Astrocyte of the cerebellum (primary cell): ENCODE results near the gene HSD17B2.

Experiments
- DNase-seq: peaks from one replicate; pipeline ENCODE4 v3.0.0-alpha.2; 2011; ENCODE audit warnings: low read depth
- H3K4me3 ChIP-seq: 2 replicates; pipeline ENCODE4 v1.5.1; 2011; ENCODE audit warnings: mild to moderate bottlenecking, low read depth, low read length, moderate library complexity
- CTCF ChIP-seq: IDR thresholded peaks from 2 replicates; pipeline ENCODE4 v1.5.1; 2012; ENCODE audit warnings: low read length, low read depth, moderate library complexity, mild to moderate bottlenecking; ENCODE audit errors: missing control alignments
- in situ Hi-C: cut with HindIII; loops from 2 replicates; pipeline ENCODE4 v1.10.0; 2017; ENCODE audit warnings: low sequenced_read_pairs

HSD17B2 gene

GRCh38 chr16:82044585-82044911 is 9.5 kb downstream of the HSD17B2 start:
- no peak overlapping the region for H3K4me3 ChIP-seq
- in situ Hi-C loops: loop anchor here (25.0 kb wide), 1 partner anchor 593 kb away; the partner anchor contains the start of gene CDH13
- no peak for TF ChIP-seq CTCF
- DNase-seq: no peak

GRCh38 chr16:82045465-82045864 is 10.4 kb downstream of the HSD17B2 start:
- H3K4me3 ChIP-seq: no peak overlapping the region
- TF ChIP-seq CTCF: no peak
- in situ Hi-C loops: loop anchor here (25.0 kb wide), 1 partner anchor 592 kb away; the partner anchor contains the start of gene CDH13
- no peak for DNase-seq

- no peak for TF ChIP-seq CTCF
- in situ Hi-C loops: loop anchor here (25.0 kb wide), 1 partner anchor 591 kb away; the partner anchor contains the start of gene CDH13
- H3K4me3 ChIP-seq: no peak overlapping the region
- no peak for DNase-seq
These were observed 11.5 kb downstream of the HSD17B2 start for GRCh38 chr16:82046541-82046940.

- TF ChIP-seq CTCF: no peak
- in situ Hi-C loops: loop anchor here (25.0 kb wide), 1 partner anchor 590 kb away; the partner anchor contains the start of gene CDH13
- no peak overlapping the region for H3K4me3 ChIP-seq
- no peak for DNase-seq
These were observed 11.9 kb downstream of the HSD17B2 start for GRCh38 chr16:82046941-82047340.

- H3K4me3 ChIP-seq: no peak overlapping the region
- DNase-seq: no peak
- in situ Hi-C loops: loop anchor here (25.0 kb wide), 1 partner anchor 590 kb away; the partner anchor contains the start of gene CDH13
- TF ChIP-seq CTCF: no peak
These were observed 12.3 kb downstream of the HSD17B2 start for GRCh38 chr16:82047374-82047773.

GRCh38 chr16:82047787-82048186 is 12.7 kb downstream of the HSD17B2 start:
- in situ Hi-C loops: loop anchor here (25.0 kb wide), 1 partner anchor 590 kb away; the partner anchor contains the start of gene CDH13
- no peak overlapping the region for H3K4me3 ChIP-seq
- DNase-seq: no peak
- TF ChIP-seq CTCF: no peak
